IMR-90 (cell line): Measurements from ENCODE around the gene NOP14. TPM values are rescaled to one million over a fixed set of nuclear protein-coding genes. Genes with fewer than 3 reads are reported as not detected.

ENCODE experiments used
- ATAC-seq: fragments of 200-7000 bp; cut with Tn5 transposase; 2 replicates; pipeline ENCODE4 v1.9.1; 2020; ENCODE audit warnings: low read depth, mild to moderate bottlenecking, moderate library complexity
- BruUV-seq: library from RNA; stranded (reverse); fragments of 400-500 nt; replicated peaks from 2 replicates; lab custom pipeline; 2021; lab: Mats Ljungman, UMichigan
- CTCF ChIA-PET: fragments of 300-600 bp; formaldehyde crosslinking; extraction: SDS; loops from one replicate; lab custom pipeline; 2021; ENCODE audit warnings: antibody characterized with exemption; lab: Yijun Ruan, JAX
- POLR2A ChIA-PET: fragments of 300-600 bp; sonication (Branson Sonifier 250); formaldehyde crosslinking; loops from one replicate; lab custom pipeline; 2022; ENCODE audit warnings: antibody characterized with exemption; ENCODE audit not compliant: unreplicated experiment; lab: Charles Lee
- DNase-seq: peaks from one replicate; pipeline ENCODE4 v3.0.0; 2013
- H2AFZ ChIP-seq: replicated peaks from 2 replicates; pipeline ENCODE3; 2013; ENCODE audit warnings: low read length, mild to moderate bottlenecking; ENCODE audit not compliant: poor library complexity
- H2AK5ac ChIP-seq: 2 replicates; pipeline ENCODE4 v1.6.1; 2013; ENCODE audit warnings: low read depth, low read length, inconsistent platforms
- H2AK9ac ChIP-seq: replicated peaks from 2 replicates; pipeline ENCODE3; 2013; ENCODE audit warnings: mild to moderate bottlenecking, low read depth, low read length, moderate library complexity; ENCODE audit not compliant: poor library complexity
- H2BK120ac ChIP-seq: 2 replicates; pipeline ENCODE4 v1.6.1; 2013; ENCODE audit warnings: low read depth, low read length, inconsistent platforms
- H2BK15ac ChIP-seq: 3 replicates; pipeline ENCODE4 v1.6.1; 2013; ENCODE audit warnings: low read depth, low read length, inconsistent platforms
- H2BK20ac ChIP-seq: 2 replicates; pipeline ENCODE4 v1.6.1; 2013; ENCODE audit warnings: low read depth, mild to moderate bottlenecking, inconsistent platforms, low read length, moderate library complexity
- H2BK5ac ChIP-seq: 2 replicates; pipeline ENCODE4 v1.6.1; 2013; ENCODE audit warnings: mild to moderate bottlenecking, low read depth, low read length, inconsistent platforms; ENCODE audit not compliant: poor library complexity, severe bottlenecking
- H3K14ac ChIP-seq: replicated peaks from 2 replicates; pipeline ENCODE4 v1.6.1; 2013; ENCODE audit warnings: low read depth, low read length, inconsistent platforms
- H3K18ac ChIP-seq: 2 replicates; pipeline ENCODE4 v1.6.1; 2013; ENCODE audit warnings: low read depth, low read length, control low read depth
- H3K23ac ChIP-seq: 2 replicates; pipeline ENCODE4 v1.6.1; 2013; ENCODE audit warnings: low read depth, low read length, inconsistent platforms
- H3K27ac ChIP-seq: 2 replicates; pipeline ENCODE4 v1.5.1; 2013; ENCODE audit warnings: mild to moderate bottlenecking, control low read depth, low read length; ENCODE audit not compliant: insufficient read depth
- H3K27me3 ChIP-seq: 2 replicates; pipeline ENCODE4 v1.6.1; 2013; ENCODE audit warnings: low read length; ENCODE audit not compliant: control insufficient read depth, insufficient read depth
- H3K36me3 ChIP-seq: 2 replicates; pipeline ENCODE4 v1.6.1; 2013; ENCODE audit warnings: low read length, mixed read lengths; ENCODE audit not compliant: control insufficient read depth, insufficient read depth
- H3K4ac ChIP-seq: 2 replicates; pipeline ENCODE4 v1.6.1; 2013; ENCODE audit warnings: low read depth, low read length, inconsistent platforms
- H3K4me1 ChIP-seq: 2 replicates; pipeline ENCODE4 v1.6.1; 2013; ENCODE audit warnings: low read length, mixed read lengths; ENCODE audit not compliant: control insufficient read depth, insufficient read depth
- H3K4me2 ChIP-seq: 2 replicates; pipeline ENCODE4 v1.6.1; 2013; ENCODE audit warnings: low read depth, mild to moderate bottlenecking, control low read depth, low read length, moderate library complexity
- H3K4me3 ChIP-seq: 2 replicates; pipeline ENCODE4 v1.5.1; 2013; ENCODE audit warnings: low read depth, mild to moderate bottlenecking, control low read depth, low read length, moderate library complexity; ENCODE audit not compliant: insufficient read depth
- H3K56ac ChIP-seq: 2 replicates; pipeline ENCODE4 v1.6.1; 2013; ENCODE audit warnings: low read length, inconsistent platforms; ENCODE audit not compliant: insufficient read depth; ENCODE audit errors: extremely low read depth
- H3K79me1 ChIP-seq, 2 experiments: 2 replicates each; pipeline ENCODE4 v1.6.1; 2013; ENCODE audit warnings: low read length in 2 of 2, inconsistent platforms in 1 of 2, low read depth in 1 of 2
- H3K9ac ChIP-seq: 2 replicates; pipeline ENCODE4 v1.6.1; 2013; ENCODE audit warnings: low read depth, low read length, control low read depth
- H3K9me1 ChIP-seq: 2 replicates; pipeline ENCODE4 v1.6.1; 2013; ENCODE audit warnings: low read length, inconsistent platforms; ENCODE audit not compliant: insufficient read depth
- H3K9me3 ChIP-seq: 2 replicates; pipeline ENCODE4 v1.6.1; 2013; ENCODE audit warnings: low read length; ENCODE audit not compliant: control insufficient read depth, insufficient read depth
- H4K20me1 ChIP-seq: 2 replicates; pipeline ENCODE4 v1.6.1; 2013; ENCODE audit warnings: low read length, inconsistent platforms; ENCODE audit not compliant: insufficient read depth
- H4K5ac ChIP-seq: 2 replicates; pipeline ENCODE4 v1.6.1; 2013; ENCODE audit warnings: mild to moderate bottlenecking, low read depth, low read length, control low read depth
- H4K8ac ChIP-seq, 2 experiments: 2 replicates each; pipeline ENCODE4 v1.6.1; 2013; ENCODE audit warnings: low read depth in 2 of 2, low read length in 2 of 2, control low read depth in 1 of 2, inconsistent platforms in 1 of 2
- H4K91ac ChIP-seq: 2 replicates; pipeline ENCODE4 v1.6.1; 2013; ENCODE audit warnings: low read depth, low read length, inconsistent platforms; ENCODE audit not compliant: insufficient read depth
- BHLHE40 ChIP-seq: fragments of 150-350 bp; IDR thresholded peaks from 2 replicates; pipeline ENCODE4 v1.6.1; 2016; ENCODE audit warnings: mild to moderate bottlenecking, low read depth, low read length
- CEBPB ChIP-seq: IDR thresholded peaks from 2 replicates; pipeline ENCODE4 v1.6.1; 2012; ENCODE audit warnings: low read depth, low read length, improper control_type of control experiment
- CHD1 ChIP-seq: IDR thresholded peaks from 2 replicates; pipeline ENCODE4 v1.6.1; 2012; ENCODE audit warnings: low read depth, low read length, improper control_type of control experiment
- FOS ChIP-seq: fragments of 150-350 bp; IDR thresholded peaks from 2 replicates; pipeline ENCODE4 v1.6.1; 2016; ENCODE audit warnings: low read depth, low read length
- MAFK ChIP-seq: IDR thresholded peaks from 2 replicates; pipeline ENCODE4 v1.6.1; 2012; ENCODE audit warnings: low read depth, low read length, improper control_type of control experiment
- MAZ ChIP-seq: IDR thresholded peaks from 2 replicates; pipeline ENCODE4 v1.6.1; 2012; ENCODE audit warnings: low read depth, mild to moderate bottlenecking, low read length, improper control_type of control experiment, moderate library complexity, borderline replicate concordance
- MXI1 ChIP-seq: IDR thresholded peaks from 2 replicates; pipeline ENCODE4 v1.6.1; 2012; ENCODE audit warnings: low read depth, mild to moderate bottlenecking, low read length, moderate library complexity, borderline replicate concordance
- NFE2L2 ChIP-seq: fragments of 150-350 bp; IDR thresholded peaks from 2 replicates; pipeline ENCODE4 v1.6.1; 2016; ENCODE audit warnings: low read depth, mild to moderate bottlenecking, low read length
- POLR2A ChIP-seq: IDR thresholded peaks from 2 replicates; pipeline ENCODE4 v1.6.1; 2012; ENCODE audit warnings: mild to moderate bottlenecking, low read depth, low read length
- RAD21 ChIP-seq: IDR thresholded peaks from 2 replicates; pipeline ENCODE4 v1.6.1; 2012; ENCODE audit warnings: low read length, improper control_type of control experiment
- RCOR1 ChIP-seq: IDR thresholded peaks from 2 replicates; pipeline ENCODE4 v1.6.1; 2012; ENCODE audit warnings: mild to moderate bottlenecking, low read length, improper control_type of control experiment; ENCODE audit not compliant: insufficient replicate concordance
- SMC3 ChIP-seq: fragments of 150-350 bp; IDR thresholded peaks from 2 replicates; pipeline ENCODE4 v1.6.1; 2016; ENCODE audit warnings: low read depth, mild to moderate bottlenecking, antibody characterized with exemption, low read length, moderate library complexity
- USF2 ChIP-seq: fragments of 150-350 bp; IDR thresholded peaks from 2 replicates; pipeline ENCODE4 v1.6.1; 2017; ENCODE audit warnings: mild to moderate bottlenecking, antibody characterized with exemption, low read length, low read depth
- WGBS, 2 experiments: methylation state at CpG; one replicate each; pipeline versions ENCODE4 v1.1.5 to v1.1.7; 2013; ENCODE audit warnings: missing lambda C conversion rate in 2 of 2; ENCODE audit not compliant: insufficient read length in 1 of 2; ENCODE audit errors: extremely low coverage in 2 of 2; 5-methylcytosine and 5-hydroxymethylcytosine counted together
- dilution Hi-C: fragments of 300-500 bp; cut with HindIII; formaldehyde crosslinking; loops from one replicate; pipeline ENCODE4 v1.14.3; 2018; ENCODE audit warnings: low sequenced_read_pairs; ENCODE audit not compliant: unreplicated experiment
- in situ Hi-C: fragments of 300-500 bp; cut with MboI; formaldehyde crosslinking; loops from 3 replicates; pipeline ENCODE4 v1.14.3; 2019; ENCODE audit warnings: low sequenced_read_pairs, inconsistent platforms, mixed read lengths
- intact Hi-C: fragments of 100-400 bp; cut with micrococcal nuclease; formaldehyde crosslinking; loops from 2 replicates; pipeline ENCODE4 v1.10.0; 2022
- polyA plus RNA-seq, 3 experiments: library from polyadenylated mRNA; depleted of rRNA; stranded (reverse); fragments of >200 nt; gene quantifications; 2 replicates each; pipeline ENCODE4 v1.2.3, GENCODE V29; 2012; ENCODE audit warnings: low replicate concordance in 1 of 3
- total RNA-seq: library from RNA; depleted of rRNA; stranded (reverse); fragments of >200 nt; gene quantifications from 2 replicates; pipeline ENCODE4 v1.2.3, GENCODE V29; 2012
- TF ChIP-seq, protein P1 (sequence below): conservative IDR thresholded peaks from 2 replicates; pipeline ENCODE4 v1.5.1; 2012; ENCODE audit warnings: mild to moderate bottlenecking, low read depth, low read length, improper control_type of control experiment
- TF ChIP-seq, protein P2 (sequence below): fragments of 150-350 bp; IDR thresholded peaks from 2 replicates; pipeline ENCODE4 v1.6.1; 2016; ENCODE audit warnings: low read depth, mild to moderate bottlenecking, low read length, moderate library complexity, borderline replicate concordance

The NOP14 gene
- total and polyA plus RNA-seq, 2 of the 4 experiments (the other 2 are of a cell fraction): 10.9 to 12.6 TPM

- no peak overlapping the region for H2BK20ac ChIP-seq
- H2BK5ac ChIP-seq: no peak overlapping the region
- ATAC-seq (no peak), DNase-seq (peak; percentile 37)
- no peak overlapping the region for H4K8ac ChIP-seq
- 93% methylated on average over 5 of the region's 19 CpGs; no CpG with 5 or more reads in 1 of the 2 experiments for WGBS, 2 experiments
- no peaks in the 10 kb centered on the region for H3K27me3 ChIP-seq
- H3K23ac ChIP-seq: no peak overlapping the region
- H2BK120ac ChIP-seq: no peak overlapping the region
- no peak overlapping the region for H2BK15ac ChIP-seq
- peak overlapping the region; percentile 58 for H2AFZ ChIP-seq
- no peak overlapping the region for H3K9ac ChIP-seq
- no peak overlapping the region for H4K5ac ChIP-seq
- H3K9me1 ChIP-seq: peaks cover 6% of the 10 kb centered on the region; the same call in 1 of the 2 replicates
- BruUV-seq: no TSS peak
- H3K36me3 ChIP-seq: peaks cover 69% of the 10 kb centered on the region
- H3K4me1 ChIP-seq: no peaks in the 10 kb centered on the region; the same call in 1 of the 2 replicates
- H3K79me1 ChIP-seq: peaks cover 8 to 39% of the 10 kb centered on the region in 2 experiments; a peak in 3 of 4 replicates
- H2AK5ac ChIP-seq: no peak overlapping the region
- no peak overlapping the region for H3K18ac ChIP-seq
- intact Hi-C loops: no loop called here
- no peak overlapping the region for H3K4me2 ChIP-seq
- no peak overlapping the region for H3K14ac ChIP-seq
- H4K20me1 ChIP-seq: peaks cover 9% of the 10 kb centered on the region
- in situ Hi-C loops: no loop called here
- dilution Hi-C loops: no loop called here
- CTCF ChIA-PET: no interaction called here
- no peak overlapping the region for H3K56ac ChIP-seq
- H4K91ac ChIP-seq: no peak overlapping the region
- peak overlapping the region; percentile 75 for H2AK9ac ChIP-seq
- no peak overlapping the region for H3K4ac ChIP-seq
- H3K4me3 ChIP-seq: no peak overlapping the region
- POLR2A ChIA-PET: no interaction called here
- no peak overlapping the region for H3K27ac ChIP-seq
- H3K9me3 ChIP-seq: no peaks in the 10 kb centered on the region
- TF ChIP-seq MAFK: no peak
- TF ChIP-seq CEBPB: no peak
- TF ChIP-seq BHLHE40: no peak
- TF ChIP-seq MXI1: no peak
- TF ChIP-seq, protein P1, sequence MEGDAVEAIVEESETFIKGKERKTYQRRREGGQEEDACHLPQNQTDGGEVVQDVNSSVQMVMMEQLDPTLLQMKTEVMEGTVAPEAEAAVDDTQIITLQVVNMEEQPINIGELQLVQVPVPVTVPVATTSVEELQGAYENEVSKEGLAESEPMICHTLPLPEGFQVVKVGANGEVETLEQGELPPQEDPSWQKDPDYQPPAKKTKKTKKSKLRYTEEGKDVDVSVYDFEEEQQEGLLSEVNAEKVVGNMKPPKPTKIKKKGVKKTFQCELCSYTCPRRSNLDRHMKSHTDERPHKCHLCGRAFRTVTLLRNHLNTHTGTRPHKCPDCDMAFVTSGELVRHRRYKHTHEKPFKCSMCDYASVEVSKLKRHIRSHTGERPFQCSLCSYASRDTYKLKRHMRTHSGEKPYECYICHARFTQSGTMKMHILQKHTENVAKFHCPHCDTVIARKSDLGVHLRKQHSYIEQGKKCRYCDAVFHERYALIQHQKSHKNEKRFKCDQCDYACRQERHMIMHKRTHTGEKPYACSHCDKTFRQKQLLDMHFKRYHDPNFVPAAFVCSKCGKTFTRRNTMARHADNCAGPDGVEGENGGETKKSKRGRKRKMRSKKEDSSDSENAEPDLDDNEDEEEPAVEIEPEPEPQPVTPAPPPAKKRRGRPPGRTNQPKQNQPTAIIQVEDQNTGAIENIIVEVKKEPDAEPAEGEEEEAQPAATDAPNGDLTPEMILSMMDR: no peak
- no peak for TF ChIP-seq NFE2L2
- no peak for TF ChIP-seq POLR2A
- TF ChIP-seq FOS: no peak
- TF ChIP-seq, protein P2, sequence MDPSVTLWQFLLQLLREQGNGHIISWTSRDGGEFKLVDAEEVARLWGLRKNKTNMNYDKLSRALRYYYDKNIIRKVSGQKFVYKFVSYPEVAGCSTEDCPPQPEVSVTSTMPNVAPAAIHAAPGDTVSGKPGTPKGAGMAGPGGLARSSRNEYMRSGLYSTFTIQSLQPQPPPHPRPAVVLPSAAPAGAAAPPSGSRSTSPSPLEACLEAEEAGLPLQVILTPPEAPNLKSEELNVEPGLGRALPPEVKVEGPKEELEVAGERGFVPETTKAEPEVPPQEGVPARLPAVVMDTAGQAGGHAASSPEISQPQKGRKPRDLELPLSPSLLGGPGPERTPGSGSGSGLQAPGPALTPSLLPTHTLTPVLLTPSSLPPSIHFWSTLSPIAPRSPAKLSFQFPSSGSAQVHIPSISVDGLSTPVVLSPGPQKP: no peak
- TF ChIP-seq MAZ: no peak
- TF ChIP-seq RAD21: no peak
- TF ChIP-seq USF2: no peak
- no peak for TF ChIP-seq SMC3
- no peak for TF ChIP-seq CHD1
- TF ChIP-seq RCOR1: no peak
Measured at GRCh38 chr4:2946812-2947600, 16.2 kb downstream of the NOP14 start.
